Stomach smooth muscle (tissue), 2 donors: ENCODE results near the gene ZNF655.

Source experiments
- H3K27ac ChIP-seq: one replicate; pipeline ENCODE4 v1.7.0; 2013; ENCODE audit warnings: mild to moderate bottlenecking, low read length, inconsistent platforms
- H3K27me3 ChIP-seq, 2 donors: one replicate each; pipeline ENCODE4 v1.7.0; 2013; ENCODE audit warnings: low read length in 2 of 2; ENCODE audit not compliant: insufficient read depth in 2 of 2, control insufficient read depth in 1 of 2
- H3K36me3 ChIP-seq, 2 donors: one replicate each; pipeline ENCODE4 v1.7.0; 2013; ENCODE audit warnings: low read length in 2 of 2; ENCODE audit not compliant: control insufficient read depth in 2 of 2, insufficient read depth in 2 of 2
- H3K4me1 ChIP-seq: one replicate; pipeline ENCODE4 v1.7.0; 2013; ENCODE audit warnings: low read length; ENCODE audit not compliant: control insufficient read depth, insufficient read depth
- H3K4me3 ChIP-seq, 2 donors: one replicate each; pipeline ENCODE4 v1.7.0; 2013; ENCODE audit warnings: low read length in 2 of 2
- H3K9ac ChIP-seq, 2 donors: one replicate each; pipeline ENCODE4 v1.7.0; 2013; ENCODE audit warnings: low read length in 2 of 2, mild to moderate bottlenecking in 1 of 2
- H3K9me3 ChIP-seq, 2 donors: one replicate each; pipeline ENCODE4 v1.7.0; 2013; ENCODE audit warnings: low read length in 2 of 2; ENCODE audit not compliant: control insufficient read depth in 2 of 2
- donor health status: healthy.
- donor health status: Pancreatic carcinoma.

ZNF655 gene

GRCh38 chr7:99558306-99559174 is at the start of gene ZNF655:
TSS of gene ZNF655 (plus strand) at chr7:99558642. CDS start at chr7:99560560, 1,918 bp downstream.
- peaks cover 33 to 40% of the 10 kb centered on the region in 2 donors for H3K36me3 ChIP-seq
- H3K4me3 ChIP-seq = peak within 1 kb of the TSS; percentile 87 to 96
- H3K27me3 ChIP-seq = no peaks in the 10 kb centered on the region
- H3K4me1 ChIP-seq = peaks cover 32% of the 10 kb centered on the region
- no peaks in the 10 kb centered on the region for H3K9me3 ChIP-seq
- peak within 1 kb of the TSS; percentile 99 for H3K27ac ChIP-seq
- H3K9ac ChIP-seq = peak within 1 kb of the TSS; percentile 97 to 100

GRCh38 chr7:99514050-99514449 is 44.4 kb upstream of the ZNF655 start:
- Histone ChIP-seq H3K9ac (no peak overlapping the region), H3K27me3 (no peaks in the 10 kb centered on the region), H3K4me1 (no peaks in the 10 kb centered on the region), H3K9me3 (no peaks in the 10 kb centered on the region), H3K27ac (no peak overlapping the region), H3K36me3 (peaks cover 23 to 25% of the 10 kb centered on the region in 2 donors), H3K4me3 (no peak overlapping the region)

- Histone ChIP-seq H3K4me3 (no peak overlapping the region), H3K27ac (no peak overlapping the region), H3K27me3 (no peaks in the 10 kb centered on the region), H3K9me3 (no peaks in the 10 kb centered on the region), H3K9ac (no peak overlapping the region), H3K4me1 (no peaks in the 10 kb centered on the region), H3K36me3 (peaks cover 16 to 19% of the 10 kb centered on the region in 2 donors)
These were observed 37.0 kb upstream of the ZNF655 start for GRCh38 chr7:99521399-99521798.

GRCh38 chr7:99525713-99526440 is 32.6 kb upstream of the ZNF655 start:
- Histone ChIP-seq H3K27me3 (no peaks in the 10 kb centered on the region), H3K9ac (no peak overlapping the region), H3K4me3 (no peak overlapping the region), H3K27ac (no peak overlapping the region), H3K4me1 (no peaks in the 10 kb centered on the region), H3K9me3 (peaks cover 3 to 7% of the 10 kb centered on the region in 2 donors), H3K36me3 (peaks cover 26 to 30% of the 10 kb centered on the region in 2 donors)

GRCh38 chr7:99531354-99531765 is 27.1 kb upstream of the ZNF655 start:
- Histone ChIP-seq H3K4me3 (peak overlapping the region in 1 of 2 donors; percentile 18), H3K4me1 (no peaks in the 10 kb centered on the region), H3K36me3 (peaks cover 44 to 48% of the 10 kb centered on the region in 2 donors), H3K27me3 (no peaks in the 10 kb centered on the region), H3K27ac (no peak overlapping the region), H3K9me3 (peaks cover 32 to 39% of the 10 kb centered on the region in 2 donors), H3K9ac (no peak overlapping the region)

GRCh38 chr7:99535667-99536066 is 22.8 kb upstream of the ZNF655 start:
- H3K36me3 ChIP-seq = peaks cover 28 to 31% of the 10 kb centered on the region in 2 donors
- H3K27me3 ChIP-seq = no peaks in the 10 kb centered on the region
- no peaks in the 10 kb centered on the region for H3K4me1 ChIP-seq
- no peak overlapping the region for H3K27ac ChIP-seq
- H3K9me3 ChIP-seq = peaks cover 33 to 47% of the 10 kb centered on the region in 2 donors
- no peak overlapping the region for H3K9ac ChIP-seq
- H3K4me3 ChIP-seq = no peak overlapping the region

GRCh38 chr7:99539213-99539811 is 19.1 kb upstream of the ZNF655 start:
- H3K9ac ChIP-seq = no peak overlapping the region
- no peaks in the 10 kb centered on the region for H3K27me3 ChIP-seq
- H3K4me3 ChIP-seq = no peak overlapping the region
- H3K4me1 ChIP-seq = no peaks in the 10 kb centered on the region
- H3K27ac ChIP-seq = no peak overlapping the region
- peaks cover 9 to 34% of the 10 kb centered on the region in 2 donors for H3K9me3 ChIP-seq
- H3K36me3 ChIP-seq = no peaks in the 10 kb centered on the region

- Histone ChIP-seq H3K27me3 (no peaks in the 10 kb centered on the region), H3K27ac (no peak overlapping the region), H3K9me3 (peaks cover 9 to 34% of the 10 kb centered on the region in 2 donors), H3K4me3 (peak overlapping the region in 1 of 2 donors; percentile 40), H3K36me3 (no peaks in the 10 kb centered on the region), H3K9ac (no peak overlapping the region), H3K4me1 (no peaks in the 10 kb centered on the region)
These were observed 17.9 kb upstream of the ZNF655 start for GRCh38 chr7:99540542-99540941.

GRCh38 chr7:99541212-99541611 is 17.2 kb upstream of the ZNF655 start:
- Histone ChIP-seq H3K4me1 (no peaks in the 10 kb centered on the region), H3K27ac (no peak overlapping the region), H3K9ac (no peak overlapping the region), H3K36me3 (no peaks in the 10 kb centered on the region), H3K27me3 (no peaks in the 10 kb centered on the region), H3K4me3 (no peak overlapping the region), H3K9me3 (peaks cover 9 to 32% of the 10 kb centered on the region in 2 donors)

GRCh38 chr7:99543081-99543671 is 15.3 kb upstream of the ZNF655 start:
- H3K9me3 ChIP-seq = peaks cover 9 to 28% of the 10 kb centered on the region in 2 donors
- peaks cover 4 to 5% of the 10 kb centered on the region in 2 donors for H3K36me3 ChIP-seq
- no peak overlapping the region for H3K4me3 ChIP-seq
- no peaks in the 10 kb centered on the region for H3K27me3 ChIP-seq
- no peaks in the 10 kb centered on the region for H3K4me1 ChIP-seq
- no peak overlapping the region for H3K27ac ChIP-seq
- H3K9ac ChIP-seq = no peak overlapping the region
